GM19240 (cell line): ENCODE results near the gene EPHA1.
"Not testable (repeated sequence)": the region's sequence is repeated elsewhere in the genome, so short reads cannot be mapped to it uniquely, and the experiment has no call there.

Source experiments
- DNase-seq: peaks from one replicate; pipeline ENCODE4 v3.0.0; 2011; ENCODE audit warnings: low spot score; ENCODE audit not compliant: insufficient read length

The EPHA1 gene

DNA sequence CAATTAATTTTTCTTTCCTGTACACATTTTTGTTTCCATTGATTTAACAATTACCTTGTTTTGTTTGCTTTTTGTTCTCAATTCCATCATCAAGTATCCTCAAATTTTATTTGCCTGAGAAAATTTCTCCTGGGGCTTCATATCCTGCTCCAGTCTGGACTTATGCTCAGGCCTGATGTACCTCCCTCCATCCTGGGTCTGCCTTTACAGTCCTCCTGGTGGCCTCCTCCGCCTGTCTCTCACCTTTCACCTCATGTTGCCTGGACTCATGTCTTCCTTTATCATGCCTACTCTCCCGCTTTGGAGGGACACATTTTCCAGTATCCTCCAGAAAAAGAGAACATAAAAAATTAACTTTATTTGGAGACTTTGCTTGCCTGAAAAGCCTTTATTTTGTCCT, 22.5 kb upstream of the EPHA1 start:
- no peak for DNase-seq

- no peak for DNase-seq
These were observed 21.4 kb upstream of the EPHA1 start for GRCh38 chr7:143429770-143430698.

GRCh38 chr7:143426479-143427142, 18.0 kb upstream of the EPHA1 start:
- DNase-seq = no peak

- not testable (repeated sequence) for DNase-seq
These were observed 15.8 kb upstream of the EPHA1 start for GRCh38 chr7:143424476-143424875.

DNA sequence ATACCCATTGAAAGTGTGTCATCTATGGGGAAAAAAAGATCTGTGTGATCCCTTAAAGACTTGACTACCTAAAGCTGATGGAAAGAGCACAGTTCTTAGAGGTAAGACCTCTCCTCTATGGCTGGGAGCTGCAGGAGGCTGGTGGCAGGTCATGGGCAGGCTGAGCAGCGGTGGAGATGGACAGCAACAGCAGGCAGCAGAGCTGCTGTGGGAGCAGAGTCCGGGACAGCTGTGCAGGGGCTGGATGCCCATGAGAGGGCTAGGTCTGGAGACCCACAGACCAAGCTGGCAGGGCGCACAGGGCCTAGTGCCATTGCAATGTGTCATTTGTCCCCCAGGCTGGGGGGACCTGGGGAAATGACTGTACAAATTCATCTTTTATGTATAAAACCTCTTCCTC, 13.4 kb upstream of the EPHA1 start:
- no peak for DNase-seq

- not testable (repeated sequence) for DNase-seq
These were observed 12.0 kb upstream of the EPHA1 start for GRCh38 chr7:143420624-143421023.

DNA sequence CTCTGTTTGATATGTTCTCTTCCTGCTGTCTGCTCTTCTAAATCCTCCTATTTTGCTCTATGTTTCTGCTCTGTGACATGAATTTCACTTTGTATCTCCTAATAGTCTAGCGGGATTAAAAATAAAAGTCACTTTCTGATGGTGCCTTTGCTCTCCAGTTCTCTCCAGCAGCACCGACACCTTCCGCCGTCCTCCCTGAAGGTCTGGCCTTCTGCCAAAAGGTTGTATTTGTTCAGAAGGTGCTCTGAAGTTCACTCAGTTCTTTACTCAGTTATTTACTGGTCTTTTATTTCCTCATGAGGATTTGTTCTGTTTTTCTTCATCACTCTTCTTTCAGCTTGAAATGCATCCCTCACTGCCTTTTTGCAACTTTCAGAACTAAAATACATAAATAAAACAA, 11.2 kb upstream of the EPHA1 start:
- DNase-seq = no peak

DNA sequence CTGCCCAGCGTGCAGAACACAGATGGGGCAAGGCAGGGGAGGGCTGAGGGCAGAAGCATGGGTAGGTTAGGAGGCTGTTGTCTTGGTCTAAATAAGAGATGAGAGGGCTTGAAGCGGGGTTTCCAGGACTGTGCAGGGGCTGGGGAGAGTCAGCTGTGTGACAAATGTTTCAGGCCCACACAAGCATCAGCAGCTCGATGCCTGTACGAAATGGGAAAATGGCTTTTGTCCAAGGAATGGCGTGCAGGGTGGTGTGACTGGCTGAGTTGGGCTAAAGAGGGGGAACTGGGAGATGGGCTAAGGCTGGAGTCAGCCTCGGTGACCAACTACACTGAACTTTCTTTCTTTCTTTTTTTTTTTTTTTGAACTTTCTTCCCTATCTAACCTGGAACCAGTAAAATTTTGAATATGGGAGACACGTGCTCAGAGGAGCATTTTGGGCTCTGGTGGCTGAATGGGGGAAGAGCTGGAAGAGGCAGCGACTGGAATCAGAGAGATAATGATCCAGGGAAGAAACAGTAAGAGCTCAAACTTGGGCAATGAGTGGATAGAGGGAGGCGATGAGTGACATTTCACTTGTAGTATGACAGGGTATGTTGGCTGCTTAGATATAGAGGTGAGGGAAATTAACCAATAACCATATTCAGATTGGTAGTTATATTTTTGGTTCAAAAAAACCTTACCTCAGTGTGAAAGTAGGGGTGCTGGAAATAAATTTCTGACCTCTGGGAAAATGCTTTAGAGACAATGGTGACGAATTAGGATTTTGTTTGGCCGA, 10.2 kb upstream of the EPHA1 start:
- DNase-seq = no peak

- no peak for DNase-seq
These were observed 9.2 kb upstream of the EPHA1 start for GRCh38 chr7:143417734-143418383.

DNA sequence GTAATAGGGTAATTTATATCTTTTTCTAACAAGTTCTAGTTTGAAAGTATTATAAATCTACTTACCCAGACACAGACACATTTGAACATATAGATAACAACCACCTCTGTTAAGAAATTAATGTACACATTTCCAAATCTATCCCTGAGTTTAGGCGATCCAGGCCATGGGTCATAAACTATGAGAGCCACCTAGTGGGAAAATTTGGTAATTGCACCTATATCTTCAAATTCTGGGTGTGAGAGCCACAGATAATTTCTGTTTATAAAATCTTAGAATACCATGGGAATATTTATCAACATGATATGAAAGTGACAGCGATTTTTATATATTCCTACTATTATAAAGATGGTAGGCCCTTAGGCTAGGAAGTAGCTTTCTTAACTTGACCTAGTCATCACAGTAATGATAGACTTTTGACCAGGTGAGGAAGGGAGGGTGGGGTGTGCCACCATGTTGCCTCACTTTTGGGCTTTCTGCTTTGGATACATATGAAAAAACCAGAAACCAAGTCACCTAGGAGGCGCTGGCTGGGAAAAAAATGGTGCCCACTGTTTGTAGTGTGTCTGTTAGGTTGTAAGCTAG, 8.0 kb upstream of the EPHA1 start:
- DNase-seq = peak; percentile 50

DNA sequence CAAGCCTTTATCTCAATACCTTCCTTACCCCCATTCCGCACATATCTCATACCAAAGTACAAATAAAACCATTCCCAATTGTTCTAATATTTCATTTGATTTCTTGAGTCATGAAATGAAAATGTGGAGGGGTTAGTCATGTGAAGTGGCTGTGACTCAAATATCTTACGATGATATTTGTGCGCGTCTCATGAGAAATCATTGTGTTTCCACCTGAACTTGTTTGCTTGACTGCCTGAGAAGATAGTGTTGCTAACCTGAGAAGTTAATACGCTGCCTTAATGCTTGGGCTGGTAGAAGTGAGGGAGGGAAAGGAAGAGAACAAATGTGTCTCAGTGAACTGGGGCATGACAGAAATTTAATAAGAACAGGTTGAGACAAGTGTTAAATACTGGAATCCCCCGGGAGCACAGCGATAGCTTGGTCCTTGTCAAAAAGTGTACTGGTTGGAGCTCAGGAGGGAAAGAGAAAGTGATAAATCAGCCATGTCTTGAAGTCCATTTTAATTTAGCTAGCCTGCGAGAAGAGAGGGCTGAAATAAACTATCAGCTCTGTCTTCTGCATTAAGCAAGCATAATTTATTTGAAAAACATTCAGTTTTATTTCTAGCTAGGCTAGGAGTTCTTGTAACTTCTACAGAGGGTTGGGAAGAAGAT, 7.2 kb upstream of the EPHA1 start:
- DNase-seq = no peak

DNA sequence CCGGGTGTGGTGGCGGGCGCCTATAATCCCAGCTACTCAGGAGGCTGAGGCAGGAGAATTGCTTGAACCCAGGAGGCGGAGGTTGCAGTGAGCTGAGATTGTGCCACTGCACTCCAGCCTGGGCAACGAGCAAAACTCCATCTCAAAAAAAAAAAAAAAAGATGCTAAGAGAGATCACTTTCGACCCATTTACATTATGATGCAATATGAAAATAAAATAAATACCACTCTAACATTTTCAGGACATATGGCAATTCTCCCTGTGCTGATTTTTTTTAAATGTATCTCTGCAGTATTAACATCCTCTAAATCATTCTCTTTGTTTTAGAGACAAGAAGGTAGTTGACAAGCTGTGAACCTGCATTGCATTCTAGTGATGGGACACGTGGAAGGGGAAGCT, 6.6 kb upstream of the EPHA1 start:
- DNase-seq = not testable (repeated sequence)

DNA sequence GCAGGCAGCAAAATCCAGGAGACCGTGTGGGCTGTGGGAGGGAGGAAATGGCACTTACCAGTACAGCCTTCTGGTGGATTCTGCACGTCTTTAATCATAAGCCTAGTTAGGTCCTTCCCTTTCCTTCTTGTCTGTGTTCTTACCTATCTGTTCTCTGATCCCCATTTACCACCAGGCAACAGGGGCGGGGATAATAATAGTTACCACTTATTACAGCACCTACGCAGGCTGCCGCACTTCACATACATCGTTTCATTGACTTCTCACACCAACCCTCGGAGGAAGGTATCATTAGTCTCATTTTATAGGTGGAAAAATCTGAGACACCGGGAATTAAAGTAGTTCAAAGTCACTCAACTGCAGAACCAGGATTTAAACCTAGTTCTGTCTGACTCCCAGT, 4.5 kb upstream of the EPHA1 start:
- DNase-seq = no peak

GRCh38 chr7:143411976-143412708, 3.5 kb upstream of the EPHA1 start:
- DNase-seq = no peak

DNA sequence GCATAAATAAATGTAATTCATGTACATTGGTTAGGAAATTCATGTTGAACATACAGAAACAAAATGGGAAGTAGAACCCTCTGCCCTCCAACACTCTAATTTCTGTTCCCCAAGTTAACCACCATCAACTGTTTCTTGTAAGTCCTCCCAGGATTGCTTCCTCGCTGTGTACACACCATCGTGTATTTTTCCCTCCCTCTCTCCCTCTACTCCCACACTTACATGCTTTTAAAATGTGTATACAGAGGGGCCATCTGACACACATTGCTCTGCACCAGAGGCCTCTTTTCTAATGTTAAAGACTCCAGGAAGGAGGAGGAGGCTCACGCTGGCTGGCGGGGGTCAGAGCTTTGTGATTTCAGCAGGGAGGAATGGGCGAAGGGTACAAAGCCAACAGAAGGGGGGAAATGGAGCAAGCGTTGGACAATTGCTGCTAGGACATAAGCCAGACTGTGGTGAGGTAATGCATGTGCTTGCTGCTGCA, 1.9 kb upstream of the EPHA1 start:
- DNase-seq = no peak

GRCh38 chr7:143408252-143408685, 387 bp downstream of the EPHA1 start:
- no peak for DNase-seq

DNA sequence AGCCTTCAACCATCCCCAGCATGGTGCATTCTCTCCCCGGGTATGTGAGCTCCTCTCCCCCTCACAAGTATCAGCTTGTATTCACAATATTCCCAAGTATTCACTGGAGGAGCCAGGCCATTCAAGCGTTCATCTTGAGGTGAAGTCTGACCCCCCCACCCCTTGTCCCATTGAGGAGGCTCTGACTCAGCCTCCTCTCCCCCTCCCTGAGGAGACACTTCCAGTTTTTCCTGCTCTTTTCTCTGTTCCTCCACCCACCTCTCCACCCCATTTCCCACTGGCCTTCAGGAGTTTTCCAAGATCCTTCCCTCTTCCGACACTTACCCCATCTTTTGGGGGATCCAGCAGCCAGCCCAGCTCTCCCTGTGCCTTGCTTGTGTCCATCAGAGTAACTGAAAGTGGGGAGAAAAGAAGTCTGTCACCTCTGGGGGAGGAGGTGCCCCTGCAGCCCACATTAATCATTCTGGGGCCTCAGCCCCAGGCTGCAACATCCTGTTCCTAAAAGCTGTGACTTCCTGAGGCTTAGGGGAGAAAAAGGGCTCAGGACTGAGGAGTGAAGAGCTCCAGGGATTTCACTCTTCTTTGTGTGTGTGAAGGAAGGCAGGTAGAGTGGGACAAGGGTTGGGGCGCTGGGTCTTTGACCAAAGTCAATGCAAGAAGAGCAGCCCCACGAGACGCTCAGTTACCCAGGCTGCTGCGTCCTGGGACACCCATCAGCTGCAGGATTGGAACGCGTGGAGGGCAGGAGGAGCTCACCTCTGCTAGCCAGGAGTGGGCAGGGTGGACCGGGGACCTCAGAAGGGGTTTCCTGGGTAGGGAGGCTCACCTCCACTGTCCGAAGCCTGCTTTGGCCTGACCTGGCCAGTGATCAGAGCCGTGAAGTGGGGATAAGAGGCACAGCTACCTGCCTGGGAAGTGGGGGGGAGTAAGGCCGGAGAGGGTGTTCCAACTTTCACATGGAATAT, 1.1 kb downstream of the EPHA1 start:
- no peak for DNase-seq

- DNase-seq = no peak
These were observed 2.7 kb downstream of the EPHA1 start for GRCh38 chr7:143406002-143406357.
